ENCODE results near the gene SLC45A3. TPM values are rescaled to one million over a fixed set of nuclear protein-coding genes. Genes with fewer than 3 reads are reported as not detected.

The SLC45A3 gene
- total RNA-seq, 3 donors from 2014 or later (not counting 1 experiment from before 2014, with no cell fraction given) = 0.31 to 28.8 (median 1.8) TPM

GRCh38 chr1:205706601-205707502, 26.5 kb upstream of the SLC45A3 start:
- intact Hi-C loops (cut with micrococcal nuclease) = no loop called here
- H3K4me1 Mint-ChIP-seq = peaks cover 6 to 9% of the 10 kb centered on the region in 2 donors
- Histone ChIP-seq H3K4me1 (ENCODE audit: control insufficient read depth, insufficient read depth, low read length) (no peaks in the 10 kb centered on the region), H3K9me3 (ENCODE audit: control insufficient read depth, insufficient read depth, low read length) (no peaks in the 10 kb centered on the region), H3K27ac (ENCODE audit: low read length) (no peak overlapping the region), H3K27me3 (ENCODE audit: control insufficient read depth, insufficient read depth, low read length) (no peaks in the 10 kb centered on the region), H3K4me3 (ENCODE audit: low read length) (no peak overlapping the region), H3K36me3 (ENCODE audit: control insufficient read depth, insufficient read depth, low read length) (no peaks in the 10 kb centered on the region)
- DNase-seq = no peak
- H3K27ac Mint-ChIP-seq = no peak overlapping the region
- 91% methylated on average over 6 of the region's 6 CpGs for WGBS (ENCODE audit: insufficient coverage)
- H3K27me3 Mint-ChIP-seq (ENCODE audit: low read depth in 2 of 2) = no peaks in the 10 kb centered on the region
- no peak overlapping the region for H3K4me3 Mint-ChIP-seq
- H3K9me3 Mint-ChIP-seq = no peaks in the 10 kb centered on the region
- TF ChIP-seq, protein P1, sequence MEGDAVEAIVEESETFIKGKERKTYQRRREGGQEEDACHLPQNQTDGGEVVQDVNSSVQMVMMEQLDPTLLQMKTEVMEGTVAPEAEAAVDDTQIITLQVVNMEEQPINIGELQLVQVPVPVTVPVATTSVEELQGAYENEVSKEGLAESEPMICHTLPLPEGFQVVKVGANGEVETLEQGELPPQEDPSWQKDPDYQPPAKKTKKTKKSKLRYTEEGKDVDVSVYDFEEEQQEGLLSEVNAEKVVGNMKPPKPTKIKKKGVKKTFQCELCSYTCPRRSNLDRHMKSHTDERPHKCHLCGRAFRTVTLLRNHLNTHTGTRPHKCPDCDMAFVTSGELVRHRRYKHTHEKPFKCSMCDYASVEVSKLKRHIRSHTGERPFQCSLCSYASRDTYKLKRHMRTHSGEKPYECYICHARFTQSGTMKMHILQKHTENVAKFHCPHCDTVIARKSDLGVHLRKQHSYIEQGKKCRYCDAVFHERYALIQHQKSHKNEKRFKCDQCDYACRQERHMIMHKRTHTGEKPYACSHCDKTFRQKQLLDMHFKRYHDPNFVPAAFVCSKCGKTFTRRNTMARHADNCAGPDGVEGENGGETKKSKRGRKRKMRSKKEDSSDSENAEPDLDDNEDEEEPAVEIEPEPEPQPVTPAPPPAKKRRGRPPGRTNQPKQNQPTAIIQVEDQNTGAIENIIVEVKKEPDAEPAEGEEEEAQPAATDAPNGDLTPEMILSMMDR (IDR thresholded peaks at IDR 0.05) = no peak
- no peaks in the 10 kb centered on the region for H3K36me3 Mint-ChIP-seq
- ATAC-seq = peak in 1 of 3 donors; percentile 70

DNA sequence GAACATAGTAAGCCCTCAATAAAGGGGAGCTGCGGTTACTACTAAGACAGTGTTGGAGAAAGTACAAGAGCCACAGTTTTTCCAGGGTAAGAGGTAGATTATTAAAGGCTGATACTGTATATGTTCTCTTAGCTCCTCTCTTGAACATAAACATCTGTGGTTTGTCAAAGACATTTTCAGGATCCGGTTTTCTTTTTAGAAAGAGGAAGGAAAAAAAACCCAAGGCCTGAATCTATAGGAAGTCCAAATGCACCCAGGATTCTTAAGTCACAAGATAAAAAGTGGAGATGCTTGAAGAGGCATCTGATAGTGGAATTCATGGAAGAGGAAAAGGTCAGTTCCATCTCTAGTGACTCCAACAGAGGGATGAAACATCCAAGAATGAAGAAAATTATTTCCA, 24.6 kb upstream of the SLC45A3 start:
- Mint-ChIP-seq H3K27ac (peak overlapping the region in 1 of 2 donors; percentile 56), H3K9me3 (no peaks in the 10 kb centered on the region), H3K27me3 (ENCODE audit: low read depth in 2 of 2) (no peaks in the 10 kb centered on the region), H3K4me1 (no peaks in the 10 kb centered on the region), H3K4me3 (no peak overlapping the region), H3K36me3 (no peaks in the 10 kb centered on the region)
- Histone ChIP-seq H3K36me3 (ENCODE audit: control insufficient read depth, insufficient read depth, low read length) (no peaks in the 10 kb centered on the region), H3K4me3 (ENCODE audit: low read length) (no peak overlapping the region), H3K9me3 (ENCODE audit: control insufficient read depth, insufficient read depth, low read length) (no peaks in the 10 kb centered on the region), H3K4me1 (ENCODE audit: control insufficient read depth, insufficient read depth, low read length) (no peaks in the 10 kb centered on the region), H3K27me3 (ENCODE audit: control insufficient read depth, insufficient read depth, low read length) (no peaks in the 10 kb centered on the region), H3K27ac (ENCODE audit: low read length) (no peak overlapping the region)
- WGBS (ENCODE audit: insufficient coverage) = 35% methylated on average over 2 of the region's 2 CpGs
- TF ChIP-seq, protein P1 (IDR thresholded peaks at IDR 0.05) = no peak
- intact Hi-C loops (cut with micrococcal nuclease) = no loop called here
- ATAC-seq = no peak
- no peak for DNase-seq

DNA sequence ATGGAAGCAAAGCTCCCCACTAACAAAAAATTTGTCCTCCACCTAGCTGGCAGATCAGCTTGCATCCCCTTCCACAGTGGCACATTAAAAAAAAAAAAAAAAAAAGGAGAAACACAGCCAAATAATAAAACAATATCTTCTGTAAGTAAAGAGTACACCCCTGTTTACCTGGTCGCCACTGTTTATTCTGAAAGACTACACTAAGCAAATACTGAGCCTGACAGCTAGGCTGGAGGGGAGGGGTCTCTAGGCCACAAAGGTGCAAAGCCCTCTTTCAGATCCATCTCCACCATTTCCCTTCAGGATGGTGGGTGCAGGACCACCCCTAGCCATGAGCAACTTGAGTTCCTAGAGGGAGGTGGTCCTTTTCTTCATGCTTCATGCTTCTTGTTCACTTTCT, 22.8 kb upstream of the SLC45A3 start:
- Histone ChIP-seq H3K4me1 (ENCODE audit: control insufficient read depth, insufficient read depth, low read length) (no peaks in the 10 kb centered on the region), H3K27ac (ENCODE audit: low read length) (no peak overlapping the region), H3K27me3 (ENCODE audit: control insufficient read depth, insufficient read depth, low read length) (no peaks in the 10 kb centered on the region), H3K9me3 (ENCODE audit: control insufficient read depth, insufficient read depth, low read length) (no peaks in the 10 kb centered on the region), H3K36me3 (ENCODE audit: control insufficient read depth, insufficient read depth, low read length) (no peaks in the 10 kb centered on the region), H3K4me3 (ENCODE audit: low read length) (no peak overlapping the region)
- H3K27ac Mint-ChIP-seq = peak overlapping the region in 1 of 2 donors; percentile 14
- no peaks in the 10 kb centered on the region for H3K4me1 Mint-ChIP-seq
- no peaks in the 10 kb centered on the region for H3K9me3 Mint-ChIP-seq
- ATAC-seq = no peak
- H3K27me3 Mint-ChIP-seq (ENCODE audit: low read depth in 2 of 2) = no peaks in the 10 kb centered on the region
- no peak overlapping the region for H3K4me3 Mint-ChIP-seq
- H3K36me3 Mint-ChIP-seq = no peaks in the 10 kb centered on the region
- WGBS (ENCODE audit: insufficient coverage) = no CpG with 5 or more reads among the region's 1 CpG
- intact Hi-C loops (cut with micrococcal nuclease) = no loop called here
- TF ChIP-seq, protein P1 (IDR thresholded peaks at IDR 0.05) = no peak
- no peak for DNase-seq
